H1 (cell line): ENCODE data around the gene TOP3A. TPM values are rescaled to one million over a fixed set of nuclear protein-coding genes. Genes with fewer than 3 reads are reported as not detected.

Source experiments
- CTCF ChIA-PET: fragments of 300-600 bp; sonication (Branson Sonifier 250); formaldehyde crosslinking; loops from one replicate; lab custom pipeline; 2021; ENCODE audit not compliant: partially characterized antibody; lab: Charles Lee
- POLR2A ChIA-PET: fragments of 300-600 bp; sonication (Branson Sonifier 250); formaldehyde crosslinking; loops from one replicate; lab custom pipeline; 2021; ENCODE audit warnings: inconsistent platforms; ENCODE audit not compliant: partially characterized antibody; lab: Charles Lee
- DNase-seq, 2 experiments: peaks; one replicate each; pipeline versions ENCODE4 v3.0.0 to v3.0.0-alpha.2; 2010 to 2022; ENCODE audit warnings: low spot score in 2 of 2, low read depth in 1 of 2, mixed read lengths in 1 of 2
- FAIRE-seq: peaks from 2 replicates; lab custom pipeline; 2011; peaks lifted over from hg19 to GRCh38; lab: Jason Lieb, UNC
- H2AFZ ChIP-seq: 2 replicates; pipeline ENCODE4 v1.8.1; 2012; ENCODE audit warnings: low read length, inconsistent platforms
- H2AK5ac ChIP-seq: 2 replicates; pipeline ENCODE4 v1.6.1; 2013; ENCODE audit warnings: low read depth, low read length
- H2BK120ac ChIP-seq: replicated peaks from 2 replicates; pipeline ENCODE3; 2013; ENCODE audit warnings: low read depth, low read length, inconsistent platforms
- H2BK12ac ChIP-seq: 2 replicates; pipeline ENCODE4 v1.6.1; 2013; ENCODE audit warnings: low read depth, low read length
- H2BK15ac ChIP-seq: 2 replicates; pipeline ENCODE4 v1.6.1; 2013; ENCODE audit warnings: low read length
- H2BK20ac ChIP-seq: 2 replicates; pipeline ENCODE4 v1.6.1; 2013; ENCODE audit warnings: low read length
- H2BK5ac ChIP-seq: 2 replicates; pipeline ENCODE4 v1.6.1; 2013; ENCODE audit warnings: low read depth, low read length
- H3K14ac ChIP-seq: 2 replicates; pipeline ENCODE4 v1.6.1; 2013; ENCODE audit warnings: inconsistent platforms; ENCODE audit not compliant: insufficient read length
- H3K18ac ChIP-seq: 2 replicates; pipeline ENCODE4 v1.6.1; 2013; ENCODE audit warnings: low read length; ENCODE audit errors: extremely low read depth
- H3K23ac ChIP-seq: 2 replicates; pipeline ENCODE4 v1.6.1; 2013; ENCODE audit warnings: inconsistent platforms; ENCODE audit not compliant: insufficient read length
- H3K23me2 ChIP-seq: 2 replicates; pipeline ENCODE4 v1.6.1; 2013; ENCODE audit warnings: low read depth, low read length
- H3K27ac ChIP-seq: 2 replicates; pipeline ENCODE4 v1.6.1; 2011; ENCODE audit warnings: low read depth, low read length, inconsistent platforms
- H3K27me3 ChIP-seq, 4 experiments: replicated peaks in 1 of 4; 1 replicate in 1 of 4; 2 replicates in 3 of 4; pipeline versions ENCODE4 v1.6.1 to v1.8.1; 2011 to 2013; ENCODE audit warnings: low read length in 3 of 4, mild to moderate bottlenecking in 3 of 4, inconsistent platforms in 2 of 4, mixed read lengths in 2 of 4, moderate library complexity in 1 of 4; ENCODE audit not compliant: control insufficient read depth in 3 of 4, insufficient read depth in 3 of 4; ENCODE audit errors: extremely low read depth in 1 of 4
- H3K36me3 ChIP-seq, 4 experiments: 2 replicates each; pipeline versions ENCODE4 v1.6.1 to v1.8.1; 2011 to 2013; ENCODE audit warnings: mild to moderate bottlenecking in 4 of 4, low read length in 3 of 4, moderate library complexity in 2 of 4, control low read depth in 1 of 4, inconsistent platforms in 1 of 4; ENCODE audit not compliant: insufficient read depth in 4 of 4, control insufficient read depth in 2 of 4
- H3K4ac ChIP-seq: replicated peaks from 2 replicates; pipeline ENCODE3; 2013; ENCODE audit warnings: low read length, low read depth, mixed read lengths, inconsistent platforms; ENCODE audit not compliant: insufficient read length
- H3K4me1 ChIP-seq, 4 experiments: replicated peaks in 1 of 4; 1 replicate in 1 of 4; 2 replicates in 3 of 4; pipeline versions ENCODE4 v1.6.1 to v1.8.1; 2011 to 2013; ENCODE audit warnings: low read length in 3 of 4, inconsistent platforms in 2 of 4, mixed read lengths in 1 of 4; ENCODE audit not compliant: insufficient read depth in 4 of 4, control insufficient read depth in 3 of 4
- H3K4me2 ChIP-seq, 2 experiments: 2 replicates each; pipeline versions ENCODE4 v1.6.1 to v1.8.1; 2011 to 2013; ENCODE audit warnings: low read depth in 2 of 2, low read length in 2 of 2, control low read depth in 1 of 2, inconsistent platforms in 1 of 2, mild to moderate bottlenecking in 1 of 2; ENCODE audit not compliant: insufficient read depth in 1 of 2
- H3K4me3 ChIP-seq, 4 experiments: fragments of 200-600, 300-600 bp in 1 of 4; sonication (generic), shearing (Covaris generic), sonication (Bioruptor Twin) in 1 of 4; 2 replicates each; pipeline versions ENCODE4 v1.5.1 to v1.8.1; 2011 to 2016; ENCODE audit warnings: low read length in 4 of 4, low read depth in 3 of 4, control low read depth in 2 of 4, inconsistent platforms in 2 of 4, mild to moderate bottlenecking in 2 of 4, mixed read lengths in 1 of 4, moderate library complexity in 1 of 4; ENCODE audit not compliant: insufficient read depth in 2 of 4; ENCODE audit errors: extremely low read depth in 1 of 4
- H3K56ac ChIP-seq: replicated peaks from 2 replicates; pipeline ENCODE3; 2013; ENCODE audit warnings: low read depth, mild to moderate bottlenecking, mixed read lengths, low read length, inconsistent platforms; ENCODE audit not compliant: insufficient read length
- H3K79me1 ChIP-seq: 2 replicates; pipeline ENCODE4 v1.6.1; 2013; ENCODE audit warnings: low read depth, low read length, control low read depth
- H3K79me2 ChIP-seq, 2 experiments: 2 replicates each; pipeline versions ENCODE4 v1.6.1 to v1.8.1; 2012 to 2013; ENCODE audit warnings: low read length in 2 of 2, mild to moderate bottlenecking in 2 of 2, inconsistent platforms in 1 of 2; ENCODE audit not compliant: insufficient read depth in 2 of 2, control insufficient read depth in 1 of 2
- H3K9ac ChIP-seq, 4 experiments: replicated peaks in 1 of 4; 1 replicate in 1 of 4; 2 replicates in 3 of 4; pipeline versions ENCODE4 v1.6.1 to v1.8.1; 2011 to 2013; ENCODE audit warnings: low read depth in 3 of 4, low read length in 3 of 4, control low read depth in 2 of 4, mild to moderate bottlenecking in 2 of 4, moderate library complexity in 2 of 4, inconsistent platforms in 1 of 4; ENCODE audit errors: extremely low read depth in 1 of 4
- H3K9me3 ChIP-seq, 2 experiments: 2 replicates each; pipeline versions ENCODE4 v1.6.1 to v1.8.1; 2012 to 2013; ENCODE audit warnings: mild to moderate bottlenecking in 2 of 2, moderate library complexity in 2 of 2, control low read depth in 1 of 2, inconsistent platforms in 1 of 2, low read depth in 1 of 2, low read length in 1 of 2, mixed read lengths in 1 of 2; ENCODE audit not compliant: insufficient read depth in 2 of 2
- H4K20me1 ChIP-seq, 2 experiments: replicated peaks in 1 of 2; 2 replicates each; pipeline versions ENCODE3 to v1.8.1; 2011 to 2013; ENCODE audit warnings: inconsistent platforms in 2 of 2, low read length in 2 of 2, mild to moderate bottlenecking in 1 of 2; ENCODE audit not compliant: insufficient read depth in 2 of 2, control insufficient read depth in 1 of 2
- H4K5ac ChIP-seq: 2 replicates; pipeline ENCODE4 v1.6.1; 2013; ENCODE audit warnings: low read length, low read depth, mixed read lengths, inconsistent platforms; ENCODE audit not compliant: insufficient read length
- H4K8ac ChIP-seq: 2 replicates; pipeline ENCODE4 v1.8.0; 2013; ENCODE audit warnings: mild to moderate bottlenecking, moderate library complexity, low read length, inconsistent platforms; ENCODE audit not compliant: insufficient read depth; ENCODE audit errors: extremely low read depth
- H4K91ac ChIP-seq: replicated peaks from 2 replicates; pipeline ENCODE3; 2013; ENCODE audit warnings: low read length, mixed read lengths, inconsistent platforms; ENCODE audit not compliant: insufficient read length
- EZH2 ChIP-seq: fragments of 200-600 bp; sonication (generic); IDR thresholded peaks from 2 replicates; pipeline ENCODE4 v1.7.1; 2012; ENCODE audit warnings: low read depth, mild to moderate bottlenecking, moderate library complexity, low read length, inconsistent platforms; ENCODE audit not compliant: severe bottlenecking
- MAFK ChIP-seq: IDR thresholded peaks from 2 replicates; pipeline ENCODE4 v1.6.1; 2012; ENCODE audit warnings: low read depth, mild to moderate bottlenecking, improper control_type of control experiment, low read length
- WGBS, 2 experiments: shearing (Covaris generic) in 1 of 2; methylation state at CpG; one replicate each; pipeline versions ENCODE4 v1.1.6 to v1.1.7; 2013 to 2015; ENCODE audit warnings: low lambda C conversion rate in 2 of 2, mixed read lengths in 2 of 2, inconsistent platforms in 1 of 2, low coverage in 1 of 2, missing lambda C conversion rate in 1 of 2; ENCODE audit not compliant: insufficient replicate concordance in 2 of 2, insufficient coverage in 1 of 2, insufficient read length in 1 of 2; ENCODE audit errors: extremely low coverage in 1 of 2, missing lambda C conversion rate in 1 of 2; 5-methylcytosine and 5-hydroxymethylcytosine counted together
- polyA plus RNA-seq, 7 experiments: library from polyadenylated mRNA; depleted of rRNA in 3 of 7; stranded (reverse) in 5 of 7; unstranded in 2 of 7; fragments of >200 nt in 5 of 7; fragments of 200-250 nt in 2 of 7; gene quantifications; 1 replicate in 5 of 7; 2 replicates in 1 of 7; 4 replicates in 1 of 7; pipeline versions ENCODE4 v1.2.1 to v1.2.3, GENCODE V29; 2011 to 2013; ENCODE audit warnings: missing spikeins in 2 of 7, mixed read lengths in 2 of 7
- total RNA-seq: library from RNA; stranded (reverse); fragmentation: NEBNext Ultra II Directional; extraction: Animal tissue kit (Norgen Biotek cat#: 25700); gene quantifications from 2 replicates; pipeline ENCODE4 v1.2.1, GENCODE V29; 2021
- TF ChIP-seq, protein P1 (sequence below): IDR thresholded peaks from 2 replicates; pipeline ENCODE4 v1.6.1; 2012; ENCODE audit warnings: inconsistent platforms

TOP3A gene
- total and polyA plus RNA-seq, 2 of the 8 experiments (the other 6 are each of a cell fraction or from before 2014, with no cell fraction given): 23.4 to 54.3 TPM

DNA sequence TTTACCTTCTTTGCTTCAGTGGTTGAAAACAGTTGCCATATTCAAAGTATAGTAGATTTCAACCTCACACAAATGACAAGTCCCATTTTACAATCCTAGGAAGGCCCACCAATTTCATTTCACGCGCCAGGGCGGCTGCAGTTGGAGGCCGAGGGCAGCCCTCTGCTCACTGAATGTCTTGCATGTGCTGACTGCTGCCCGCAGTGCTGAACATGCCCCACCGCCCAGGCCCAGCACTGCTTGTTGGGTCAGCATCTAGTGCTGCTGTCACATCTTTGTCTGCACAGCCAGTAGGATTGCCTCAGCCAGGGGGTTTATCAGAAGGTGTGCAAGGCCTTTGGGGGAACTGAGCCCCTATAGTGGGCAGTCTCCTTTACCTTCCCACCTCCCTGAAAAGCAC is 11.8 kb upstream of the TOP3A start:
- H3K4me2 ChIP-seq: no peak overlapping the region
- no peak overlapping the region for H4K91ac ChIP-seq
- no peak overlapping the region for H2BK15ac ChIP-seq
- no peak for DNase-seq
- no peak overlapping the region for H2BK120ac ChIP-seq
- WGBS, 2 experiments: 91% methylated on average over 6 of the region's 6 CpGs; no CpG with 5 or more reads in 1 of the 2 experiments
- H2AFZ ChIP-seq: no peak overlapping the region
- no peak overlapping the region for H2BK12ac ChIP-seq
- H4K20me1 ChIP-seq: peaks cover 4 to 11% of the 10 kb centered on the region in 2 experiments
- no peaks in the 10 kb centered on the region for H3K9me3 ChIP-seq
- no peak overlapping the region for H3K23ac ChIP-seq
- H4K5ac ChIP-seq: no peak overlapping the region
- no peak overlapping the region for H2BK20ac ChIP-seq
- H3K4me3 ChIP-seq: no peak overlapping the region
- no peak overlapping the region for H2AK5ac ChIP-seq
- H3K36me3 ChIP-seq: peaks cover 18 to 46% (median 24%) of the 10 kb centered on the region in 4 experiments
- FAIRE-seq: no peak
- TF ChIP-seq EZH2 (no peak), MAFK (no peak)
- TF ChIP-seq, protein P1, sequence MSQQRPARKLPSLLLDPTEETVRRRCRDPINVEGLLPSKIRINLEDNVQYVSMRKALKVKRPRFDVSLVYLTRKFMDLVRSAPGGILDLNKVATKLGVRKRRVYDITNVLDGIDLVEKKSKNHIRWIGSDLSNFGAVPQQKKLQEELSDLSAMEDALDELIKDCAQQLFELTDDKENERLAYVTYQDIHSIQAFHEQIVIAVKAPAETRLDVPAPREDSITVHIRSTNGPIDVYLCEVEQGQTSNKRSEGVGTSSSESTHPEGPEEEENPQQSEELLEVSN: no peak
- no peak overlapping the region for H3K18ac ChIP-seq
- H3K56ac ChIP-seq: no peak overlapping the region
- H3K27me3 ChIP-seq: no peaks in the 10 kb centered on the region
- ChIA-PET CTCF (interaction anchor here (0.7 kb wide), 2 partner anchors 79 to 116 kb away, joined by 3 read pairs; no protein-coding TSS in a partner anchor), POLR2A (interaction anchor here (1.0 to 1.6 kb wide), 5 partner anchors 8 to 92 kb away, joined by 3 to 6 read pairs (median 4); partner anchors contain the start of genes SMCR8 and TOP3A)
- no peak overlapping the region for H4K8ac ChIP-seq
- no peak overlapping the region for H3K14ac ChIP-seq
- H3K4me1 ChIP-seq: no peaks in the 10 kb centered on the region
- H3K23me2 ChIP-seq: no peaks in the 10 kb centered on the region
- no peak overlapping the region for H2BK5ac ChIP-seq
- no peaks in the 10 kb centered on the region for H3K79me2 ChIP-seq
- no peak overlapping the region for H3K9ac ChIP-seq
- H3K4ac ChIP-seq: no peak overlapping the region
- H3K79me1 ChIP-seq: no peaks in the 10 kb centered on the region; the same call in 1 of the 2 replicates
- 0 out of 2 replicates have a peak overlapping the region, but pooled peaks have one; percentile 7 for H3K27ac ChIP-seq
